ENCODE results near the gene CYTH3. TPM values are rescaled to one million over a fixed set of nuclear protein-coding genes. Genes with fewer than 3 reads are reported as not detected.
"Not testable (repeated sequence)": the region's sequence is repeated elsewhere in the genome, so short reads cannot be mapped to it uniquely, and the experiment has no call there.

CYTH3 gene
- total RNA-seq, 1 donor = 89.4 TPM

DNA sequence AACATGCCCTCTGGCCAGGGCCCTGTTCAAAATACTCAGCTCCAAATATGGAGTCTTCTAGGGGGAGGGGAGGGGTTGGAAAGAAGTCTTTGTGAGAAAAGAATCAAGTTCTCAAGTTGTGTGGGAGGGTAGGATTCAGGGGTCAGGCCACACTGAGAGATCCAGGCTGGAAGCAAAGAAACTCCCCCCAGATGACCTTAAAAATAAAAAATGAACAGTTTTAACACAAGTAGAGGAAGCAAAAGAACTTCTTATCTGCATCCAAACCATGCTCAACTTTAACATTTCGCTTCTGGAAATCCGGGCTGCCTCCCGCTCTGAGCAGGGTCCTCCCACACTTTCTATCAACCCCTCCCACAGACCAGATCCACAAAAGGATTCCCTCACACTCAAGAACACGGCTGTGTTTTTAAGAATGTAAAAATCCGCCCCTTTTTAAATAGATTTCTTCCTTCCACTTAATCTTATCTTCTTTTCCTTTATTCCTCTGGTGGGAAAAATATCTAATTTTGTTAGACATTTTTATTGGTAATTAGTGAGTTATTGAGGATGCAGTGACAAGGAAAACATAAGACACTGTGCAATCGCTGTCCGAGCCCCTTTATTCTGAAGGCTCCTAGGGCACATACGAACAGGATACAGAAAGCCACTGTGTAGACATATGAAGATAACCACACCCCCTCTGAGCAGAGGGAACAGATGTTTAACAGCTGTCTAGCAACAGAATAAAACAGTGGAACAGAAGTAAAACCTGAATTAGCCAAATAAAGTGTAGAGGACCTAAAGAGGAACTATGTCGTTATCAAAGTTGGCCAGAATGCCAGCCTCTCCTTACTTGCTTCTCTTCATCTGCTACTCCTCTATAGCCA, 43.8 kb downstream of the CYTH3 start:
- TF ChIP-seq, protein P1, sequence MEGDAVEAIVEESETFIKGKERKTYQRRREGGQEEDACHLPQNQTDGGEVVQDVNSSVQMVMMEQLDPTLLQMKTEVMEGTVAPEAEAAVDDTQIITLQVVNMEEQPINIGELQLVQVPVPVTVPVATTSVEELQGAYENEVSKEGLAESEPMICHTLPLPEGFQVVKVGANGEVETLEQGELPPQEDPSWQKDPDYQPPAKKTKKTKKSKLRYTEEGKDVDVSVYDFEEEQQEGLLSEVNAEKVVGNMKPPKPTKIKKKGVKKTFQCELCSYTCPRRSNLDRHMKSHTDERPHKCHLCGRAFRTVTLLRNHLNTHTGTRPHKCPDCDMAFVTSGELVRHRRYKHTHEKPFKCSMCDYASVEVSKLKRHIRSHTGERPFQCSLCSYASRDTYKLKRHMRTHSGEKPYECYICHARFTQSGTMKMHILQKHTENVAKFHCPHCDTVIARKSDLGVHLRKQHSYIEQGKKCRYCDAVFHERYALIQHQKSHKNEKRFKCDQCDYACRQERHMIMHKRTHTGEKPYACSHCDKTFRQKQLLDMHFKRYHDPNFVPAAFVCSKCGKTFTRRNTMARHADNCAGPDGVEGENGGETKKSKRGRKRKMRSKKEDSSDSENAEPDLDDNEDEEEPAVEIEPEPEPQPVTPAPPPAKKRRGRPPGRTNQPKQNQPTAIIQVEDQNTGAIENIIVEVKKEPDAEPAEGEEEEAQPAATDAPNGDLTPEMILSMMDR (IDR thresholded peaks at IDR 0.05; ENCODE audit: extremely low read depth, low read depth, low read length) = no peak

DNA sequence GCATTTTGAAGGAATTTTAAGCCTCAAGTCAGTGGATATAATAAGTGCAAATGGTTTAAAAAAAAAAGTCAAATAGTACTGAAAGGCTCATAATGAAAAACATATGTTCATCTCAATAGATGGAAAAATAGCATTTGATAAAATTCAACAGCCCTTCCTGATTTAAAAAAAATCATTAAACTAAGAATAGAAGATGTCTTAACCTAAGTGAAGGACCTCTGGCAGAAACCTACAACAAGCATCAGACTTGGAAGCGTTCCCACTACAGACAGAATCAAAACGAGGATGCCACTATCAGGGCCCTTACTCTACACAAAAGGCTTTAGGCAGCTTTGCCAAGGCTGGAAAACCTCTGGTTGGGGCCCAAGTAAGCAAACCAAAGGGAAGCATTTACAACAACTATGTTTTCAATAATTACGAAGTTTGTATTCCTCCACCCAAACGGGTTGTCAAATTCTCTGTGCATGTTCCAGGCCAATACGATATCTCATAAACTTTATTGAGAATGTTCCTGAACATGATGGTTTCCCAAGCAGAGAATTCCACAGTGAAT, 45.1 kb downstream of the CYTH3 start:
- H2AFZ ChIP-seq (ENCODE audit: low read length) = no peak overlapping the region
- peak overlapping the region; percentile 36 for H3K27ac ChIP-seq (ENCODE audit: low read depth, low read length)
- no peak for DNase-seq (ENCODE audit: insufficient read length, low spot score, missing footprints)
- H3K4me3 ChIP-seq (ENCODE audit: insufficient read depth, low read length) = no peak overlapping the region
- H3K36me3 ChIP-seq (ENCODE audit: insufficient read depth, low read length) = no peaks in the 10 kb centered on the region
- peaks cover 91% of the 10 kb centered on the region for H3K79me2 ChIP-seq (ENCODE audit: insufficient read depth, low read length)
- peaks cover 27% of the 10 kb centered on the region for H3K4me1 ChIP-seq (ENCODE audit: insufficient read depth, low read length)
- H3K9me3 ChIP-seq (ENCODE audit: low read depth, low read length) = no peaks in the 10 kb centered on the region
- peak overlapping the region; percentile 29 for H3K4me2 ChIP-seq (ENCODE audit: insufficient read depth, low read length)
- peaks cover 25% of the 10 kb centered on the region for H4K20me1 ChIP-seq (ENCODE audit: insufficient read depth, low read length)
- TF ChIP-seq, protein P1 (IDR thresholded peaks at IDR 0.05; ENCODE audit: extremely low read depth, low read depth, low read length) = no peak
- no peaks in the 10 kb centered on the region for H3K27me3 ChIP-seq (ENCODE audit: insufficient read depth, low read length)

More for the DNA sequence above, 43.8 kb downstream of the CYTH3 start:
- no peaks in the 10 kb centered on the region for H3K27me3 ChIP-seq (ENCODE audit: insufficient read depth, low read length)
- H3K9me3 ChIP-seq (ENCODE audit: low read depth, low read length) = no peaks in the 10 kb centered on the region
- peaks cover 32% of the 10 kb centered on the region for H3K4me1 ChIP-seq (ENCODE audit: insufficient read depth, low read length)
- no peak overlapping the region for H3K4me3 ChIP-seq (ENCODE audit: insufficient read depth, low read length)
- no peak overlapping the region for H2AFZ ChIP-seq (ENCODE audit: low read length)
- peaks cover 93% of the 10 kb centered on the region for H3K79me2 ChIP-seq (ENCODE audit: insufficient read depth, low read length)
- DNase-seq (ENCODE audit: insufficient read length, low spot score, missing footprints) = no peak
- peak overlapping the region; percentile 36 for H3K27ac ChIP-seq (ENCODE audit: low read depth, low read length)
- H3K36me3 ChIP-seq (ENCODE audit: insufficient read depth, low read length) = no peaks in the 10 kb centered on the region
- H3K4me2 ChIP-seq (ENCODE audit: insufficient read depth, low read length) = peak overlapping the region; percentile 28
- peaks cover 32% of the 10 kb centered on the region for H4K20me1 ChIP-seq (ENCODE audit: insufficient read depth, low read length)

DNA sequence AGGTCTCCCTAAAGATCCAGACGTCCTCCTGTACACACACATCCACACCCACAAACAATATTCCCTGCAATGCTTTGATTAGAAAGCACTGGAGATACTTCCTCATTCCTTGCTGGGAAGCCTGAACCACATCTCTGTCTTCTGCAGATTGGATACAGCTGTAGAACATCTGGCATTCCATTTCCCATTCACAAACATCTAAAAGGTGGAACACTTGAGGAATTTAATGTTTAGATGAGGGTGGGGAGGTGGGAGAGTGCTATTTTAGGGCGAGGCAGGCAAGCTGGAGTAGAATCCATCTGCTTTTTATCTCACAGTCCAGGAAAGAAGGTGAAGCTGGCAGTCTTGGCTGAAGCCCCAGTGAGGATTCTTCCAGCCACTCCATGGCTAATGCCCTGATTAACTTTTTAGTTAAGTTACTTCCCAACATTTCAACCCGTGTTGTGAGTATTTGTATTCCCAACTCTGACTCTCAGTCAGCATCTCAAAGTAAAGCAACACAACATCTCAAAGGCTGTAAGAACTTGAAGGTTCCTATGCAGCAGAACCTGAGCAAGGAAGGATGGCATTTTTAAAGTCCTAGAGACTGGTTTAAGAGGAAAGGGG, 46.1 kb downstream of the CYTH3 start:
- peaks cover 33% of the 10 kb centered on the region for H3K4me1 ChIP-seq (ENCODE audit: insufficient read depth, low read length)
- no peak overlapping the region for H3K4me3 ChIP-seq (ENCODE audit: insufficient read depth, low read length)
- no peak for DNase-seq (ENCODE audit: insufficient read length, low spot score, missing footprints)
- no peak overlapping the region for H2AFZ ChIP-seq (ENCODE audit: low read length)
- H3K9me3 ChIP-seq (ENCODE audit: low read depth, low read length) = no peaks in the 10 kb centered on the region
- no peaks in the 10 kb centered on the region for H3K36me3 ChIP-seq (ENCODE audit: insufficient read depth, low read length)
- no peaks in the 10 kb centered on the region for H3K27me3 ChIP-seq (ENCODE audit: insufficient read depth, low read length)
- TF ChIP-seq, protein P1 (IDR thresholded peaks at IDR 0.05; ENCODE audit: extremely low read depth, low read depth, low read length) = no peak
- peaks cover 25% of the 10 kb centered on the region for H4K20me1 ChIP-seq (ENCODE audit: insufficient read depth, low read length)
- H3K27ac ChIP-seq (ENCODE audit: low read depth, low read length) = no peak overlapping the region
- H3K79me2 ChIP-seq (ENCODE audit: insufficient read depth, low read length) = peaks cover 91% of the 10 kb centered on the region
- H3K4me2 ChIP-seq (ENCODE audit: insufficient read depth, low read length) = no peak overlapping the region

DNA sequence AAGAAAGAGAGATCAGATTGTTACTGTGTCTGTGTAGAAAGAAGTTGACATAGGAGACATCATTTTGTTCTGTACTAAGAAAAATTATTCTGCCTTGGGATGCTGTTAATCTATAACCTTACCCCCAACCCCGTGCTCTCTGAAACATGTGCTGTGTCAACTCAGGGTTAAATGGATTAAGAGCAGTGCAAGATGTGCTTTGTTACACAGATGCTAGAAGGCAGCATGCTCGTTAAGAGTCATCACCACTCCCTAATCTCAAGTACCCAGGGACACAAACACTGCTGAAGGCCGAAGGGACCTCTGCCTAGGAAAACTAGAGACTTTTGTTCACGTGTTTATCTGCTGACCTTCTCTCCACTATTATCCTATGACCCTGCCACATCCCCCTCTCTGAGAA, 49.0 kb downstream of the CYTH3 start:
- H3K27me3 ChIP-seq (ENCODE audit: insufficient read depth, low read length); H3K4me2 ChIP-seq (ENCODE audit: insufficient read depth, low read length); H3K36me3 ChIP-seq (ENCODE audit: insufficient read depth, low read length); H3K4me3 ChIP-seq (ENCODE audit: insufficient read depth, low read length); H3K27ac ChIP-seq (ENCODE audit: low read depth, low read length); DNase-seq (ENCODE audit: insufficient read length, low spot score, missing footprints); H3K9me3 ChIP-seq (ENCODE audit: low read depth, low read length); H2AFZ ChIP-seq (ENCODE audit: low read length): not testable (repeated sequence)
- peaks cover 30% of the 10 kb centered on the region for H3K4me1 ChIP-seq (ENCODE audit: insufficient read depth, low read length)
- H3K79me2 ChIP-seq (ENCODE audit: insufficient read depth, low read length) = peaks cover 86% of the 10 kb centered on the region
- peaks cover 21% of the 10 kb centered on the region for H4K20me1 ChIP-seq (ENCODE audit: insufficient read depth, low read length)

DNA sequence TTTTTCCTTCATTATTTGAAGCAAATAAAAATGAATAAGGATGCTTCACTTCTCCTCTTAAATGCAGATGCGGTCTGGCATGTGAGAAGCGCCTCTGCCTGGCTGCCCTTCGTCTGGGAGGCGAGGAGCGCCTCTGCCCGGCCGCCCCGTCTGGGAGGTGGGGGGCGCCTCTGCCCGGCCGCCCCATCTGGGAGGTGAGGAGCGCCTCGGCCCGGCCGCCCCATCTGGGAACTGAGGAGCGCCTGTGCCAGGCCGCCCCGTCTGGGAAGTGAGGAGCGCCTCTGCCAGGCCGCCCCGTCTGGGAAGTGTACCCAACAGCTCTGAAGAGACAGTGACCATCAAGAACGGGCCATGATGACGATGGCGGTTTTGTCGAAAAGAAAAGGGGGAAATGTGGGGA, 49.4 kb downstream of the CYTH3 start:
- H2AFZ ChIP-seq (ENCODE audit: low read length); H3K27me3 ChIP-seq (ENCODE audit: insufficient read depth, low read length); H3K27ac ChIP-seq (ENCODE audit: low read depth, low read length); H3K4me3 ChIP-seq (ENCODE audit: insufficient read depth, low read length); H3K4me2 ChIP-seq (ENCODE audit: insufficient read depth, low read length); H3K9me3 ChIP-seq (ENCODE audit: low read depth, low read length); DNase-seq (ENCODE audit: insufficient read length, low spot score, missing footprints); H3K36me3 ChIP-seq (ENCODE audit: insufficient read depth, low read length): not testable (repeated sequence)
- peaks cover 86% of the 10 kb centered on the region for H3K79me2 ChIP-seq (ENCODE audit: insufficient read depth, low read length)
- H4K20me1 ChIP-seq (ENCODE audit: insufficient read depth, low read length) = peaks cover 21% of the 10 kb centered on the region
- H3K4me1 ChIP-seq (ENCODE audit: insufficient read depth, low read length) = peaks cover 26% of the 10 kb centered on the region

Data from osteoblast (primary cell).